ENCODE results near the gene RAI1.
A peak's percentile ranks its signal among the peaks of the same experiment; 100 is the strongest.

DNA sequence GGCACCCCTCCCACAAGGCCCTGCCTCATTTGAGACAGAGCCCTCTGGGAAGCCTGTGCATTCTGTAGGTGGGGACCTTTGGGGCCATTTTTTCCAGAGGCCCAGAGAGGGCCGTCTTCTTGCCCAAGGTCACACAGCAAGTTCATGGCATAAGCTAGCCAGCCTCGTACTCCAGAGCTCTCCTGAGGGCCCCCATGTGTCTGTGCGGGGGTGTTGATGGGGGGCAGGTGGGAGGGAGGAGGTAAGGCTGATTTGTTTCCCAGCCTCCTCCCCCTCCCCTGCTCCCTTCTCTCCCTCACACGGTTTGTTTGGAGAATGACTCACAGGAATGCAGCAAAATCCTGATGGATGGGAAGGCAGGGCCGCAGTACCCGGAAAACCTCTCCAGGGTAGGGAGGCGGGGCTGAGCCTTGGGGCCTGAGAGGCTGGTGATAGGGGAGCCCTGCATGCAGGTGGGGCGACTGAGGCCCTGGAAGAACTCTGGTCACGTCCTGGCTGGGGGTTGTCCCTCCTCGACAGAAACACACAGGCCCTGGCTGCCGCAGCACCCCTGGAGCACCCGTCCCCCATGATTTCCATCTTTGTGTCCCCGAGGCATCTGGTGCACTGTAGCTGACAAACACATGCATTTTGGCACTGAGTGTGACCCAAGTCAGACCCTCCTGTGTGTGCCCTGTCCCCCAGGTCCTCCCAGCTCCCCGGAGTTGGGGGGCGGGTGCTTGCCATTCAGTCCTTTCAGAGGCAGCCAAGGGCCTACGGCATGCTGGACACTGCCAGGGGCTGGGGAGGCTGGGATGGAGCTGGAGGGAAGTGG lies 29.7 kb downstream of the RAI1 start:
- TF ChIP-seq, protein P1, sequence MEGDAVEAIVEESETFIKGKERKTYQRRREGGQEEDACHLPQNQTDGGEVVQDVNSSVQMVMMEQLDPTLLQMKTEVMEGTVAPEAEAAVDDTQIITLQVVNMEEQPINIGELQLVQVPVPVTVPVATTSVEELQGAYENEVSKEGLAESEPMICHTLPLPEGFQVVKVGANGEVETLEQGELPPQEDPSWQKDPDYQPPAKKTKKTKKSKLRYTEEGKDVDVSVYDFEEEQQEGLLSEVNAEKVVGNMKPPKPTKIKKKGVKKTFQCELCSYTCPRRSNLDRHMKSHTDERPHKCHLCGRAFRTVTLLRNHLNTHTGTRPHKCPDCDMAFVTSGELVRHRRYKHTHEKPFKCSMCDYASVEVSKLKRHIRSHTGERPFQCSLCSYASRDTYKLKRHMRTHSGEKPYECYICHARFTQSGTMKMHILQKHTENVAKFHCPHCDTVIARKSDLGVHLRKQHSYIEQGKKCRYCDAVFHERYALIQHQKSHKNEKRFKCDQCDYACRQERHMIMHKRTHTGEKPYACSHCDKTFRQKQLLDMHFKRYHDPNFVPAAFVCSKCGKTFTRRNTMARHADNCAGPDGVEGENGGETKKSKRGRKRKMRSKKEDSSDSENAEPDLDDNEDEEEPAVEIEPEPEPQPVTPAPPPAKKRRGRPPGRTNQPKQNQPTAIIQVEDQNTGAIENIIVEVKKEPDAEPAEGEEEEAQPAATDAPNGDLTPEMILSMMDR (IDR thresholded peaks at IDR 0.05) = no peak
- TF ChIP-seq POLR2A (IDR thresholded peaks at IDR 0.05) = peak in 1 of 2 donors; percentile 35

Data from adrenal gland (tissue), 5 donors.